GM12878 (cell line): ENCODE results near the gene LPIN2. TPM values are rescaled to one million over a fixed set of nuclear protein-coding genes. Genes with fewer than 3 reads are reported as not detected.

ENCODE experiments used
- BHLHE40 ChIP-seq, 2 experiments: fragments of 450-650 bp in 1 of 2; IDR thresholded peaks; 2 replicates each; pipeline ENCODE4 v1.6.1; 2011 to 2017; ENCODE audit warnings: low read depth in 2 of 2, borderline replicate concordance in 1 of 2, improper control_type of control experiment in 1 of 2, low read length in 1 of 2, mild to moderate bottlenecking in 1 of 2
- CBFB ChIP-seq: IDR thresholded peaks from 2 replicates; pipeline ENCODE4 v1.6.1; 2016; ENCODE audit warnings: antibody characterized with exemption, low read depth
- CTCF ChIP-seq, 3 experiments: IDR thresholded peaks in 2 of 3; conservative IDR thresholded peaks in 1 of 3; 2 replicates each; pipeline ENCODE4 v1.5.1; 2011; ENCODE audit warnings: low read depth in 3 of 3, low read length in 3 of 3, mild to moderate bottlenecking in 3 of 3, control low read depth in 2 of 3, moderate library complexity in 2 of 3, inconsistent platforms in 1 of 3, mixed read lengths in 1 of 3; ENCODE audit not compliant: control insufficient read depth in 2 of 3, insufficient read depth in 1 of 3; ENCODE audit errors: extremely low read depth in 1 of 3
- CUX1 ChIP-seq: IDR thresholded peaks from 2 replicates; pipeline ENCODE4 v1.6.1; 2012; ENCODE audit warnings: improper control_type of control experiment, low read depth, low read length; ENCODE audit not compliant: insufficient replicate concordance
- FOXK2 ChIP-seq: fragments of 450-650 bp; IDR thresholded peaks from 2 replicates; pipeline ENCODE4 v1.6.1; 2017; ENCODE audit warnings: mild to moderate bottlenecking, moderate library complexity
- HDAC2 ChIP-seq: fragments of 200-600 bp; sonication (generic); IDR thresholded peaks from 2 replicates; pipeline ENCODE4 v1.6.1; 2017
- HSF1 ChIP-seq: fragments of 150-350 bp; IDR thresholded peaks from 2 replicates; pipeline ENCODE4 v1.6.1; 2014; ENCODE audit warnings: mild to moderate bottlenecking, low read depth, low read length
- MXI1 ChIP-seq: fragments of 150-350 bp; IDR thresholded peaks from 2 replicates; pipeline ENCODE4 v1.6.1; 2011; ENCODE audit warnings: low read depth, mild to moderate bottlenecking, inconsistent platforms, low read length, improper control_type of control experiment
- MYB ChIP-seq: fragments of 150-350 bp; IDR thresholded peaks from 2 replicates; pipeline ENCODE4 v1.6.1; 2014; ENCODE audit warnings: mild to moderate bottlenecking, low read depth, low read length, borderline replicate concordance
- RBBP5 ChIP-seq: fragments of 200-600 bp; sonication (generic); conservative IDR thresholded peaks from 2 replicates; pipeline ENCODE4 v1.6.1; 2016
- RUNX3 ChIP-seq: IDR thresholded peaks from 2 replicates; pipeline ENCODE4 v1.6.1; 2012; ENCODE audit warnings: low read length, inconsistent platforms
- SMC3 ChIP-seq: IDR thresholded peaks from 2 replicates; pipeline ENCODE4 v1.6.1; 2011; ENCODE audit warnings: low read length, improper control_type of control experiment, borderline replicate concordance
- SP1 ChIP-seq: IDR thresholded peaks from one replicate; pipeline ENCODE4 v1.6.1; 2011; ENCODE audit warnings: low read depth, low read length
- YY1 ChIP-seq: IDR thresholded peaks from 2 replicates; pipeline ENCODE4 v1.6.1; 2011; ENCODE audit warnings: low read depth, mild to moderate bottlenecking, low read length
- ZBED1 ChIP-seq: IDR thresholded peaks from 2 replicates; pipeline ENCODE4 v1.6.1; 2016; ENCODE audit warnings: borderline replicate concordance
- ZSCAN29 ChIP-seq: fragments of 450-650 bp; IDR thresholded peaks from 2 replicates; pipeline ENCODE4 v1.6.1; 2017; ENCODE audit warnings: mild to moderate bottlenecking, moderate library complexity
- ZZZ3 ChIP-seq: IDR thresholded peaks from 2 replicates; pipeline ENCODE4 v1.6.1; 2011; ENCODE audit warnings: low read depth; ENCODE audit not compliant: control insufficient read depth, insufficient read length
- polyA plus RNA-seq, 11 experiments: library from polyadenylated mRNA; depleted of rRNA in 4 of 11; unstranded in 6 of 11; stranded (reverse) in 5 of 11; fragments of >200 nt; fragmentation: Nextera tagmentation in 4 of 11; fragmentation: Illumina TruSeq in 1 of 11; extraction: Ambion mirVana in 4 of 11; extraction: Trizol in 1 of 11; gene quantifications; 1 replicate in 1 of 11; 2 replicates in 10 of 11; pipeline versions ENCODE4 v1.2.1 to v1.2.3, GENCODE V29; 2011 to 2016; ENCODE audit warnings: inconsistent platforms in 2 of 11, missing spikeins in 2 of 11, low read depth in 1 of 11
- total RNA-seq, 4 experiments: library from RNA; depleted of rRNA in 3 of 4; stranded (reverse); fragments of >200 nt in 3 of 4; fragmentation: Illumina TruSeq in 1 of 4; extraction: Trizol in 1 of 4; gene quantifications; 2 replicates each; pipeline versions ENCODE4 v1.2.1 to v1.2.3, GENCODE V29; 2013 to 2021
- TF ChIP-seq, protein P1 (sequence below): IDR thresholded peaks from 2 replicates; pipeline ENCODE4 v1.6.1; 2012; ENCODE audit warnings: low read depth, low read length, improper control_type of control experiment
- TF ChIP-seq, protein P2 (sequence below): fragments of 450-650 bp; IDR thresholded peaks from 2 replicates; pipeline ENCODE4 v1.6.1; 2016; ENCODE audit warnings: mild to moderate bottlenecking

Gene LPIN2
- total and polyA plus RNA-seq, 10 of the 15 experiments (the other 5 are each of a cell fraction or from before 2014, with no cell fraction given) = 4.1 to 28.0 (median 15.9) TPM

DNA sequence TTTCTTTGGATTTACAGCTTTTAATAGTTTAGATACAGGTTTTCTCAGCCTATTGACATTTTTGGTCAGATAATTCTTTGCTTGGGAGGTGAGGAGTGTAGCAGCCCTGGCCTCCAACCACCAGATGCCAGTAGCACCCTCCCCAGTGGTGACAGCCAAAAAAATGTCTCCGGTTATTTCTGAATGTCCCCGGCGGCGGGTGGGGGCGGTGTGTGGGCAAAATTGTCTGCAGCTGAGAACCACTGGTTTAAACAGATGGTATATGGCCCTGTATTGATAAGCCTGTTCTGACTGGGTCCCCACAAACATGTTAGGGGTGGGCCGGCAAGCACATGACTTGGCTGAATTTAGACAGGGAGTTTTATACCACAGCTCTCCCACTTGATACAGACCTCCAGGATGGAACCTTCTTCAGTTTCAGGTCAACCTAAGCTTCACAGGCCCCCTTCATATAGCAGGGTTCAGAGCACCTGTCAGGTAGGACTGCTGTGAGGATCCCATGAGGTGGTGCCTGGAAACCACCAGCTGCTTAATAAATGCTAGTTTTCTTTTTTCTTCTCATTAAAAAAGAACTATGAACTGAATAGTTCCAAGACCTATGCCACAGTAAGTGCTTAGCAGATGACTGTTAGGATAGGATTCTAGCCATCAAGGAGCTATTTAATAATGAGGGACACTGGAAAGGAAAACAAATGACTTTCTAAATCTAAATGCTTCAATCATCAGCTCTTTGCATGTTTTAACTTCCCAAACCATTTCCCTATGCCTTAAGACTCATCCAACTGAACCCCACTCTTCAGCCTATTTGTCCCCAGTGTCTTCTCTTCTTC lies 18.1 kb downstream of the LPIN2 start (continued):
- TF ChIP-seq SMC3 (peak; percentile 72; the same call in 1 of the 2 replicates), HSF1 (no peak), ZSCAN29 (no peak), BHLHE40 (IDR thresholded peaks at IDR 0.05; ENCODE audit: borderline replicate concordance in 1 of 2, low read depth in 2 of 2, low read length in 1 of 2) (peak in 1 of 2 experiments; percentile 14; a peak in 1 of 4 replicates), CBFB (peak; percentile 42; the same call in 1 of the 2 replicates), SP1 (no peak), RUNX3 (peak; percentile 55; the same call in 1 of the 2 replicates), MXI1 (no peak), CTCF (IDR thresholded peaks at IDR 0.05 in 2 of 3, conservative IDR thresholded peaks at IDR 0.05 in 1 of 3; ENCODE audit: control insufficient read depth in 2 of 3, extremely low read depth in 1 of 3, insufficient read depth in 1 of 3, low read depth in 3 of 3, low read length in 3 of 3) (peak; percentile 69 to 71 (median 70)), RBBP5 (no peak), HDAC2 (no peak), FOXK2 (no peak), ZBED1 (no peak), YY1 (peak; percentile 88), CUX1 (peak; percentile 30), ZZZ3 (no peak), MYB (no peak)
- TF ChIP-seq, protein P1, sequence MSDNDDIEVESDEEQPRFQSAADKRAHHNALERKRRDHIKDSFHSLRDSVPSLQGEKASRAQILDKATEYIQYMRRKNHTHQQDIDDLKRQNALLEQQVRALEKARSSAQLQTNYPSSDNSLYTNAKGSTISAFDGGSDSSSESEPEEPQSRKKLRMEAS = no peak
- TF ChIP-seq, protein P2, sequence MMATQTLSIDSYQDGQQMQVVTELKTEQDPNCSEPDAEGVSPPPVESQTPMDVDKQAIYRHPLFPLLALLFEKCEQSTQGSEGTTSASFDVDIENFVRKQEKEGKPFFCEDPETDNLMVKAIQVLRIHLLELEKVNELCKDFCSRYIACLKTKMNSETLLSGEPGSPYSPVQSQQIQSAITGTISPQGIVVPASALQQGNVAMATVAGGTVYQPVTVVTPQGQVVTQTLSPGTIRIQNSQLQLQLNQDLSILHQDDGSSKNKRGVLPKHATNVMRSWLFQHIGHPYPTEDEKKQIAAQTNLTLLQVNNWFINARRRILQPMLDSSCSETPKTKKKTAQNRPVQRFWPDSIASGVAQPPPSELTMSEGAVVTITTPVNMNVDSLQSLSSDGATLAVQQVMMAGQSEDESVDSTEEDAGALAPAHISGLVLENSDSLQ = no peak
